K562 (cell line): ENCODE results near the gene XRCC5.

Source experiments
- EHMT2 ChIP-seq: fragments of 450-650 bp; IDR thresholded peaks from 2 replicates; pipeline ENCODE4 v1.6.1; 2018; ENCODE audit warnings: antibody characterized with exemption
- FOXK2 ChIP-seq, 2 experiments: fragments of 450-650 bp; IDR thresholded peaks in 1 of 2; conservative IDR thresholded peaks in 1 of 2; 2 replicates each; pipeline ENCODE4 v1.6.1; 2016; ENCODE audit warnings: low read depth in 2 of 2, mild to moderate bottlenecking in 1 of 2
- HNRNPL ChIP-seq: fragments of 200-400 bp; formaldehyde crosslinking; IDR thresholded peaks from 2 replicates; pipeline ENCODE4 v1.6.1; 2017; ENCODE audit warnings: low read depth, mild to moderate bottlenecking, low read length
- TF ChIP-seq, protein P1 (sequence below), 3 experiments: IDR thresholded peaks in 2 of 3; conservative IDR thresholded peaks in 1 of 3; 2 replicates each; pipeline ENCODE4 v1.5.1; 2011 to 2012; ENCODE audit warnings: low read length in 3 of 3, mild to moderate bottlenecking in 3 of 3, control low read depth in 2 of 3, improper control_type of control experiment in 1 of 3, inconsistent platforms in 1 of 3, low read depth in 1 of 3, mixed read lengths in 1 of 3, moderate library complexity in 1 of 3; ENCODE audit not compliant: insufficient read depth in 2 of 3
- TF ChIP-seq, protein P2 (sequence below): sonication (generic); formaldehyde crosslinking; IDR thresholded peaks from 2 replicates; pipeline ENCODE4 v1.8.1; 2023; ENCODE audit warnings: missing genetic modification reagents, mild to moderate bottlenecking, borderline replicate concordance

DNA sequence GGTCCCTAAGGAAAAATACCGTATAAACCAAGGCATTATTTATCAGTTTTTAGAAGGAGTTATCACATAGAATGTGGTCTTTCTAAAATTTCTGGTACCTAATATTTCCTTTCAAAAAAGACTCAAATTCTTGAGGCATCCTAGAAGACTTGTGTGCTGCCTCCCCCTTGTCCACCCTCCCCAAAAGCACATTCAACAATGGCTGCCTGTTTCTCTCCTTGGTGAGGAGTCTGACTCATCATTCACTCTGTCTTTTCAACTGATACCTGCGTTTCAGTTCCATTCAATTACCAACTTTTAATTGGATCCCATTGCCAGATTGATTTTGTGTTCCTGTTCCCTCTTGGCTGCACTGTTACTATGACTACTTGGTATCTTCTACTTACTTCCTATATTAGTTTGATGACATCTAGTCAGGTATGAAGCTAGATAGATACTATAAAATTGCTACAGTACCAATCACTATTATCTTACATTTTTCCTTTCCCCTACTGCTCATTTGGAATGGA, 72.9 kb downstream of the XRCC5 start:
- no peak for TF ChIP-seq EHMT2
- TF ChIP-seq, protein P1, sequence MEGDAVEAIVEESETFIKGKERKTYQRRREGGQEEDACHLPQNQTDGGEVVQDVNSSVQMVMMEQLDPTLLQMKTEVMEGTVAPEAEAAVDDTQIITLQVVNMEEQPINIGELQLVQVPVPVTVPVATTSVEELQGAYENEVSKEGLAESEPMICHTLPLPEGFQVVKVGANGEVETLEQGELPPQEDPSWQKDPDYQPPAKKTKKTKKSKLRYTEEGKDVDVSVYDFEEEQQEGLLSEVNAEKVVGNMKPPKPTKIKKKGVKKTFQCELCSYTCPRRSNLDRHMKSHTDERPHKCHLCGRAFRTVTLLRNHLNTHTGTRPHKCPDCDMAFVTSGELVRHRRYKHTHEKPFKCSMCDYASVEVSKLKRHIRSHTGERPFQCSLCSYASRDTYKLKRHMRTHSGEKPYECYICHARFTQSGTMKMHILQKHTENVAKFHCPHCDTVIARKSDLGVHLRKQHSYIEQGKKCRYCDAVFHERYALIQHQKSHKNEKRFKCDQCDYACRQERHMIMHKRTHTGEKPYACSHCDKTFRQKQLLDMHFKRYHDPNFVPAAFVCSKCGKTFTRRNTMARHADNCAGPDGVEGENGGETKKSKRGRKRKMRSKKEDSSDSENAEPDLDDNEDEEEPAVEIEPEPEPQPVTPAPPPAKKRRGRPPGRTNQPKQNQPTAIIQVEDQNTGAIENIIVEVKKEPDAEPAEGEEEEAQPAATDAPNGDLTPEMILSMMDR (IDR thresholded peaks at IDR 0.05 in 2 of 3, conservative IDR thresholded peaks at IDR 0.05 in 1 of 3; ENCODE audit: insufficient read depth in 2 of 3, low read depth in 1 of 3, low read length in 3 of 3) = no peak
- no peak for TF ChIP-seq FOXK2 (conservative IDR thresholded peaks at IDR 0.05 in 1 of 2, IDR thresholded peaks at IDR 0.05 in 1 of 2; ENCODE audit: low read depth in 2 of 2)
- TF ChIP-seq, protein P2, sequence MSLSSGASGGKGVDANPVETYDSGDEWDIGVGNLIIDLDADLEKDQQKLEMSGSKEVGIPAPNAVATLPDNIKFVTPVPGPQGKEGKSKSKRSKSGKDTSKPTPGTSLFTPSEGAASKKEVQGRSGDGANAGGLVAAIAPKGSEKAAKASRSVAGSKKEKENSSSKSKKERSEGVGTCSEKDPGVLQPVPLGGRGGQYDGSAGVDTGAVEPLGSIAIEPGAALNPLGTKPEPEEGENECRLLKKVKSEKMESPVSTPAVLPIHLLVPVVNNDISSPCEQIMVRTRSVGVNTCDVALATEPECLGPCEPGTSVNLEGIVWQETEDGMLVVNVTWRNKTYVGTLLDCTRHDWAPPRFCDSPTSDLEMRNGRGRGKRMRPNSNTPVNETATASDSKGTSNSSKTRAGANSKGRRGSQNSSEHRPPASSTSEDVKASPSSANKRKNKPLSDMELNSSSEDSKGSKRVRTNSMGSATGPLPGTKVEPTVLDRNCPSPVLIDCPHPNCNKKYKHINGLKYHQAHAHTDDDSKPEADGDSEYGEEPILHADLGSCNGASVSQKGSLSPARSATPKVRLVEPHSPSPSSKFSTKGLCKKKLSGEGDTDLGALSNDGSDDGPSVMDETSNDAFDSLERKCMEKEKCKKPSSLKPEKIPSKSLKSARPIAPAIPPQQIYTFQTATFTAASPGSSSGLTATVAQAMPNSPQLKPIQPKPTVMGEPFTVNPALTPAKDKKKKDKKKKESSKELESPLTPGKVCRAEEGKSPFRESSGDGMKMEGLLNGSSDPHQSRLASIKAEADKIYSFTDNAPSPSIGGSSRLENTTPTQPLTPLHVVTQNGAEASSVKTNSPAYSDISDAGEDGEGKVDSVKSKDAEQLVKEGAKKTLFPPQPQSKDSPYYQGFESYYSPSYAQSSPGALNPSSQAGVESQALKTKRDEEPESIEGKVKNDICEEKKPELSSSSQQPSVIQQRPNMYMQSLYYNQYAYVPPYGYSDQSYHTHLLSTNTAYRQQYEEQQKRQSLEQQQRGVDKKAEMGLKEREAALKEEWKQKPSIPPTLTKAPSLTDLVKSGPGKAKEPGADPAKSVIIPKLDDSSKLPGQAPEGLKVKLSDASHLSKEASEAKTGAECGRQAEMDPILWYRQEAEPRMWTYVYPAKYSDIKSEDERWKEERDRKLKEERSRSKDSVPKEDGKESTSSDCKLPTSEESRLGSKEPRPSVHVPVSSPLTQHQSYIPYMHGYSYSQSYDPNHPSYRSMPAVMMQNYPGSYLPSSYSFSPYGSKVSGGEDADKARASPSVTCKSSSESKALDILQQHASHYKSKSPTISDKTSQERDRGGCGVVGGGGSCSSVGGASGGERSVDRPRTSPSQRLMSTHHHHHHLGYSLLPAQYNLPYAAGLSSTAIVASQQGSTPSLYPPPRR (CRISPR knock-in tag) = no peak
- TF ChIP-seq HNRNPL = no peak
